H1 (cell line): ENCODE results near the gene ZBTB25. TPM values are rescaled to one million over a fixed set of nuclear protein-coding genes. Genes with fewer than 3 reads are reported as not detected.

Source experiments
- CTCF ChIA-PET: fragments of 300-600 bp; sonication (Branson Sonifier 250); formaldehyde crosslinking; loops from one replicate; lab custom pipeline; 2021; ENCODE audit not compliant: partially characterized antibody; lab: Charles Lee
- POLR2A ChIA-PET: fragments of 300-600 bp; sonication (Branson Sonifier 250); formaldehyde crosslinking; loops from one replicate; lab custom pipeline; 2021; ENCODE audit warnings: inconsistent platforms; ENCODE audit not compliant: partially characterized antibody; lab: Charles Lee
- DNase-seq, 2 experiments: peaks; one replicate each; pipeline versions ENCODE4 v3.0.0 to v3.0.0-alpha.2; 2010 to 2022; ENCODE audit warnings: low spot score in 2 of 2, low read depth in 1 of 2, mixed read lengths in 1 of 2
- FAIRE-seq: peaks from 2 replicates; lab custom pipeline; 2011; peaks lifted over from hg19 to GRCh38; lab: Jason Lieb, UNC
- H2AFZ ChIP-seq: 2 replicates; pipeline ENCODE4 v1.8.1; 2012; ENCODE audit warnings: low read length, inconsistent platforms
- H2AK5ac ChIP-seq: 2 replicates; pipeline ENCODE4 v1.6.1; 2013; ENCODE audit warnings: low read depth, low read length
- H2BK120ac ChIP-seq: replicated peaks from 2 replicates; pipeline ENCODE3; 2013; ENCODE audit warnings: low read depth, low read length, inconsistent platforms
- H2BK12ac ChIP-seq: 2 replicates; pipeline ENCODE4 v1.6.1; 2013; ENCODE audit warnings: low read depth, low read length
- H2BK15ac ChIP-seq: 2 replicates; pipeline ENCODE4 v1.6.1; 2013; ENCODE audit warnings: low read length
- H2BK20ac ChIP-seq: 2 replicates; pipeline ENCODE4 v1.6.1; 2013; ENCODE audit warnings: low read length
- H2BK5ac ChIP-seq: 2 replicates; pipeline ENCODE4 v1.6.1; 2013; ENCODE audit warnings: low read depth, low read length
- H3K14ac ChIP-seq: 2 replicates; pipeline ENCODE4 v1.6.1; 2013; ENCODE audit warnings: inconsistent platforms; ENCODE audit not compliant: insufficient read length
- H3K18ac ChIP-seq: 2 replicates; pipeline ENCODE4 v1.6.1; 2013; ENCODE audit warnings: low read length; ENCODE audit errors: extremely low read depth
- H3K23ac ChIP-seq: 2 replicates; pipeline ENCODE4 v1.6.1; 2013; ENCODE audit warnings: inconsistent platforms; ENCODE audit not compliant: insufficient read length
- H3K23me2 ChIP-seq: 2 replicates; pipeline ENCODE4 v1.6.1; 2013; ENCODE audit warnings: low read depth, low read length
- H3K27ac ChIP-seq: 2 replicates; pipeline ENCODE4 v1.6.1; 2011; ENCODE audit warnings: low read depth, low read length, inconsistent platforms
- H3K27me3 ChIP-seq, 4 experiments: replicated peaks in 1 of 4; 1 replicate in 1 of 4; 2 replicates in 3 of 4; pipeline versions ENCODE4 v1.6.1 to v1.8.1; 2011 to 2013; ENCODE audit warnings: low read length in 3 of 4, mild to moderate bottlenecking in 3 of 4, inconsistent platforms in 2 of 4, mixed read lengths in 2 of 4, moderate library complexity in 1 of 4; ENCODE audit not compliant: control insufficient read depth in 3 of 4, insufficient read depth in 3 of 4; ENCODE audit errors: extremely low read depth in 1 of 4
- H3K36me3 ChIP-seq, 4 experiments: 2 replicates each; pipeline versions ENCODE4 v1.6.1 to v1.8.1; 2011 to 2013; ENCODE audit warnings: mild to moderate bottlenecking in 4 of 4, low read length in 3 of 4, moderate library complexity in 2 of 4, control low read depth in 1 of 4, inconsistent platforms in 1 of 4; ENCODE audit not compliant: insufficient read depth in 4 of 4, control insufficient read depth in 2 of 4
- H3K4ac ChIP-seq: replicated peaks from 2 replicates; pipeline ENCODE3; 2013; ENCODE audit warnings: low read length, low read depth, mixed read lengths, inconsistent platforms; ENCODE audit not compliant: insufficient read length
- H3K4me1 ChIP-seq, 4 experiments: replicated peaks in 1 of 4; 1 replicate in 1 of 4; 2 replicates in 3 of 4; pipeline versions ENCODE4 v1.6.1 to v1.8.1; 2011 to 2013; ENCODE audit warnings: low read length in 3 of 4, inconsistent platforms in 2 of 4, mixed read lengths in 1 of 4; ENCODE audit not compliant: insufficient read depth in 4 of 4, control insufficient read depth in 3 of 4
- H3K4me2 ChIP-seq, 2 experiments: 2 replicates each; pipeline versions ENCODE4 v1.6.1 to v1.8.1; 2011 to 2013; ENCODE audit warnings: low read depth in 2 of 2, low read length in 2 of 2, control low read depth in 1 of 2, inconsistent platforms in 1 of 2, mild to moderate bottlenecking in 1 of 2; ENCODE audit not compliant: insufficient read depth in 1 of 2
- H3K4me3 ChIP-seq, 4 experiments: fragments of 200-600, 300-600 bp in 1 of 4; sonication (generic), shearing (Covaris generic), sonication (Bioruptor Twin) in 1 of 4; 2 replicates each; pipeline versions ENCODE4 v1.5.1 to v1.8.1; 2011 to 2016; ENCODE audit warnings: low read length in 4 of 4, low read depth in 3 of 4, control low read depth in 2 of 4, inconsistent platforms in 2 of 4, mild to moderate bottlenecking in 2 of 4, mixed read lengths in 1 of 4, moderate library complexity in 1 of 4; ENCODE audit not compliant: insufficient read depth in 2 of 4; ENCODE audit errors: extremely low read depth in 1 of 4
- H3K56ac ChIP-seq: replicated peaks from 2 replicates; pipeline ENCODE3; 2013; ENCODE audit warnings: low read depth, mild to moderate bottlenecking, mixed read lengths, low read length, inconsistent platforms; ENCODE audit not compliant: insufficient read length
- H3K79me1 ChIP-seq: 2 replicates; pipeline ENCODE4 v1.6.1; 2013; ENCODE audit warnings: low read depth, low read length, control low read depth
- H3K79me2 ChIP-seq, 2 experiments: 2 replicates each; pipeline versions ENCODE4 v1.6.1 to v1.8.1; 2012 to 2013; ENCODE audit warnings: low read length in 2 of 2, mild to moderate bottlenecking in 2 of 2, inconsistent platforms in 1 of 2; ENCODE audit not compliant: insufficient read depth in 2 of 2, control insufficient read depth in 1 of 2
- H3K9ac ChIP-seq, 4 experiments: replicated peaks in 1 of 4; 1 replicate in 1 of 4; 2 replicates in 3 of 4; pipeline versions ENCODE4 v1.6.1 to v1.8.1; 2011 to 2013; ENCODE audit warnings: low read depth in 3 of 4, low read length in 3 of 4, control low read depth in 2 of 4, mild to moderate bottlenecking in 2 of 4, moderate library complexity in 2 of 4, inconsistent platforms in 1 of 4; ENCODE audit errors: extremely low read depth in 1 of 4
- H3K9me3 ChIP-seq, 2 experiments: 2 replicates each; pipeline versions ENCODE4 v1.6.1 to v1.8.1; 2012 to 2013; ENCODE audit warnings: mild to moderate bottlenecking in 2 of 2, moderate library complexity in 2 of 2, control low read depth in 1 of 2, inconsistent platforms in 1 of 2, low read depth in 1 of 2, low read length in 1 of 2, mixed read lengths in 1 of 2; ENCODE audit not compliant: insufficient read depth in 2 of 2
- H4K20me1 ChIP-seq, 2 experiments: replicated peaks in 1 of 2; 2 replicates each; pipeline versions ENCODE3 to v1.8.1; 2011 to 2013; ENCODE audit warnings: inconsistent platforms in 2 of 2, low read length in 2 of 2, mild to moderate bottlenecking in 1 of 2; ENCODE audit not compliant: insufficient read depth in 2 of 2, control insufficient read depth in 1 of 2
- H4K5ac ChIP-seq: 2 replicates; pipeline ENCODE4 v1.6.1; 2013; ENCODE audit warnings: low read length, low read depth, mixed read lengths, inconsistent platforms; ENCODE audit not compliant: insufficient read length
- H4K8ac ChIP-seq: 2 replicates; pipeline ENCODE4 v1.8.0; 2013; ENCODE audit warnings: mild to moderate bottlenecking, moderate library complexity, low read length, inconsistent platforms; ENCODE audit not compliant: insufficient read depth; ENCODE audit errors: extremely low read depth
- H4K91ac ChIP-seq: replicated peaks from 2 replicates; pipeline ENCODE3; 2013; ENCODE audit warnings: low read length, mixed read lengths, inconsistent platforms; ENCODE audit not compliant: insufficient read length
- ATF2 ChIP-seq: IDR thresholded peaks from 2 replicates; pipeline ENCODE4 v1.6.1; 2012; ENCODE audit warnings: low read length, inconsistent platforms
- BACH1 ChIP-seq: IDR thresholded peaks from 2 replicates; pipeline ENCODE4 v1.6.1; 2012; ENCODE audit warnings: low read length, improper control_type of control experiment
- CBX8 ChIP-seq: fragments of 300-800, 300-1000 bp; sonication (generic); IDR thresholded peaks from 2 replicates; pipeline ENCODE4 v1.7.1; 2016; ENCODE audit warnings: low read depth, low read length, borderline replicate concordance
- CHD1 ChIP-seq: IDR thresholded peaks from 2 replicates; pipeline ENCODE4 v1.6.1; 2012; ENCODE audit warnings: low read depth, low read length, improper control_type of control experiment
- CHD2 ChIP-seq: IDR thresholded peaks from 2 replicates; pipeline ENCODE4 v1.6.1; 2012; ENCODE audit warnings: low read length, improper control_type of control experiment
- SUZ12 ChIP-seq: fragments of 200-600 bp; sonication (generic); IDR thresholded peaks from 2 replicates; pipeline ENCODE4 v1.6.1; 2012; ENCODE audit warnings: mild to moderate bottlenecking, inconsistent platforms, low read length, moderate library complexity, mixed read lengths
- TAF1 ChIP-seq: IDR thresholded peaks from 2 replicates; pipeline ENCODE4 v1.6.1; 2011; ENCODE audit warnings: mild to moderate bottlenecking, low read depth, low read length
- TBP ChIP-seq: IDR thresholded peaks from 2 replicates; pipeline ENCODE4 v1.6.1; 2011; ENCODE audit warnings: low read depth, low read length, improper control_type of control experiment
- WGBS, 2 experiments: shearing (Covaris generic) in 1 of 2; methylation state at CpG; one replicate each; pipeline versions ENCODE4 v1.1.6 to v1.1.7; 2013 to 2015; ENCODE audit warnings: low lambda C conversion rate in 2 of 2, mixed read lengths in 2 of 2, inconsistent platforms in 1 of 2, low coverage in 1 of 2, missing lambda C conversion rate in 1 of 2; ENCODE audit not compliant: insufficient replicate concordance in 2 of 2, insufficient coverage in 1 of 2, insufficient read length in 1 of 2; ENCODE audit errors: extremely low coverage in 1 of 2, missing lambda C conversion rate in 1 of 2; 5-methylcytosine and 5-hydroxymethylcytosine counted together
- polyA plus RNA-seq, 7 experiments: library from polyadenylated mRNA; depleted of rRNA in 3 of 7; stranded (reverse) in 5 of 7; unstranded in 2 of 7; fragments of >200 nt in 5 of 7; fragments of 200-250 nt in 2 of 7; gene quantifications; 1 replicate in 5 of 7; 2 replicates in 1 of 7; 4 replicates in 1 of 7; pipeline versions ENCODE4 v1.2.1 to v1.2.3, GENCODE V29; 2011 to 2013; ENCODE audit warnings: missing spikeins in 2 of 7, mixed read lengths in 2 of 7
- total RNA-seq: library from RNA; stranded (reverse); fragmentation: NEBNext Ultra II Directional; extraction: Animal tissue kit (Norgen Biotek cat#: 25700); gene quantifications from 2 replicates; pipeline ENCODE4 v1.2.1, GENCODE V29; 2021

Gene ZBTB25
- total and polyA plus RNA-seq, 2 of the 8 experiments (the other 6 are each of a cell fraction or from before 2014, with no cell fraction given) = 5.4 to 11.4 TPM

- ChIA-PET POLR2A (interaction anchor here (0.6 to 5.4 kb wide), 37 partner anchors 8 to 330 kb away, joined by 3 to 35 read pairs (median 4); partner anchors contain the start of genes PPP1R36 and ZBTB1), CTCF (interaction anchor here (0.6 to 1.8 kb wide), 16 partner anchors 11 to 424 kb away, joined by 3 to 10 read pairs (median 4); no protein-coding TSS in a partner anchor)
- Histone ChIP-seq H3K4me1 (peaks cover 0 to 21% (median 3%) of the 10 kb centered on the region in 4 experiments; a peak in 4 of 7 replicates), H3K4me2 (peak within 1 kb of the TSS; percentile 77 to 87), H2BK5ac (peak within 1 kb of the TSS; percentile 77), H2AFZ (no peak within 1 kb of the TSS), H3K36me3 (peaks cover 0 to 8% (median 0%) of the 10 kb centered on the region in 4 experiments; a peak in 1 of 8 replicates), H2BK12ac (peak within 1 kb of the TSS; percentile 98), H3K23ac (no peak within 1 kb of the TSS), H3K14ac (no peak within 1 kb of the TSS), H3K56ac (peak within 1 kb of the TSS; percentile 95), H4K8ac (peak within 1 kb of the TSS; percentile 95; the same call in 1 of the 2 replicates), H3K27me3 (peaks cover 0 to 3% (median 0%) of the 10 kb centered on the region in 4 experiments; a peak in 1 of 7 replicates), H3K4me3 (peak within 1 kb of the TSS; percentile 47 to 75 (median 58)), H2BK120ac (peak within 1 kb of the TSS; percentile 80), H3K9ac (peak within 1 kb of the TSS in 3 of 4 experiments; percentile 66 to 81 (median 70); a peak in 6 of 7 replicates), H3K23me2 (peaks cover 7% of the 10 kb centered on the region), H2BK20ac (peak within 1 kb of the TSS; percentile 62; the same call in 1 of the 2 replicates), H3K79me1 (no peaks in the 10 kb centered on the region; the same call in 1 of the 2 replicates), H3K27ac (peak within 1 kb of the TSS; percentile 90), H3K79me2 (peaks cover 0 to 31% of the 10 kb centered on the region in 2 experiments; a peak in 2 of 4 replicates), H2BK15ac (peak within 1 kb of the TSS; percentile 76; the same call in 1 of the 2 replicates), H3K18ac (peak within 1 kb of the TSS; percentile 62), H4K20me1 (peaks cover 0 to 2% of the 10 kb centered on the region in 2 experiments), H3K9me3 (peaks cover 19 to 21% of the 10 kb centered on the region in 2 experiments), H3K4ac (no peak within 1 kb of the TSS), H2AK5ac (peak within 1 kb of the TSS; percentile 96), H4K5ac (peak within 1 kb of the TSS; percentile 93), H4K91ac (peak within 1 kb of the TSS; percentile 75)
- DNase-seq (peak; percentile 98 to 99), FAIRE-seq (peak; percentile 79)
- WGBS, 2 experiments = 48% methylated on average over 79 of the region's 79 CpGs; no CpG with 5 or more reads in 1 of the 2 experiments
- TF ChIP-seq CBX8 = no peak
- peak; percentile 73; the same call in 1 of the 2 replicates for TF ChIP-seq CHD2
- no peak; the same call in 1 of the 2 replicates for TF ChIP-seq ATF2
- peak; percentile 95 for TF ChIP-seq TBP
- TF ChIP-seq SUZ12 = no peak
- TF ChIP-seq TAF1 = peak; percentile 86
- no peak for TF ChIP-seq BACH1
- TF ChIP-seq CHD1 = no peak
Measured at GRCh38 chr14:64540208-64541202, 36.9 kb upstream of the ZBTB25 start, which contains the start of gene HSPA2. Gene HSPA2, plus strand, starts transcription at chr14:64540741. Its CDS starts 109 bp downstream, at chr14:64540850.
